Ishikawa (cell line): ENCODE measurements around the gene GPNMB.

Experiments
- CEBPB ChIP-seq: IDR thresholded peaks from 2 replicates; pipeline ENCODE4 v1.6.1; 2012
- CREB1 ChIP-seq: IDR thresholded peaks from 2 replicates; pipeline ENCODE4 v1.6.1; 2012; ENCODE audit warnings: low read depth
- EGR1 ChIP-seq: IDR thresholded peaks from 2 replicates; pipeline ENCODE4 v1.6.1; 2012
- EP300 ChIP-seq: IDR thresholded peaks from 2 replicates; pipeline ENCODE4 v1.6.1; 2012; ENCODE audit warnings: borderline replicate concordance
- FOXM1 ChIP-seq: IDR thresholded peaks from 2 replicates; pipeline ENCODE4 v1.6.1; 2012; ENCODE audit warnings: low read depth, borderline replicate concordance
- MAX ChIP-seq: IDR thresholded peaks from 2 replicates; pipeline ENCODE4 v1.6.1; 2012
- NFIC ChIP-seq: IDR thresholded peaks from 2 replicates; pipeline ENCODE4 v1.6.1; 2012
- RAD21 ChIP-seq: IDR thresholded peaks from 2 replicates; pipeline ENCODE4 v1.6.1; 2012; ENCODE audit warnings: low read depth
- TAF1 ChIP-seq: IDR thresholded peaks from 2 replicates; pipeline ENCODE4 v1.6.1; 2012; ENCODE audit warnings: low read depth, mild to moderate bottlenecking
- TEAD4 ChIP-seq: IDR thresholded peaks from 2 replicates; pipeline ENCODE4 v1.6.1; 2012
- USF1 ChIP-seq: IDR thresholded peaks from 2 replicates; pipeline ENCODE4 v1.6.1; 2012
- YY1 ChIP-seq: IDR thresholded peaks from 2 replicates; pipeline ENCODE4 v1.6.1; 2012; ENCODE audit warnings: low read depth
- ZBTB7A ChIP-seq: IDR thresholded peaks from 2 replicates; pipeline ENCODE4 v1.6.1; 2012; ENCODE audit warnings: low read depth
- TF ChIP-seq, protein P1 (sequence below): IDR thresholded peaks from 2 replicates; pipeline ENCODE4 v1.6.1; 2012; ENCODE audit warnings: low read depth, mild to moderate bottlenecking

GRCh38 chr7:23283086-23283485 lies 36.5 kb downstream of the GPNMB start:
- TF ChIP-seq EGR1, result no peak
- TF ChIP-seq EP300, result no peak
- TF ChIP-seq CREB1, result no peak
- TF ChIP-seq TAF1, result no peak
- TF ChIP-seq MAX, result no peak
- no peak for TF ChIP-seq RAD21
- no peak for TF ChIP-seq YY1
- TF ChIP-seq CEBPB, result no peak
- TF ChIP-seq ZBTB7A, result no peak
- TF ChIP-seq TEAD4, result no peak
- no peak for TF ChIP-seq FOXM1
- no peak for TF ChIP-seq NFIC
- TF ChIP-seq, protein P1, sequence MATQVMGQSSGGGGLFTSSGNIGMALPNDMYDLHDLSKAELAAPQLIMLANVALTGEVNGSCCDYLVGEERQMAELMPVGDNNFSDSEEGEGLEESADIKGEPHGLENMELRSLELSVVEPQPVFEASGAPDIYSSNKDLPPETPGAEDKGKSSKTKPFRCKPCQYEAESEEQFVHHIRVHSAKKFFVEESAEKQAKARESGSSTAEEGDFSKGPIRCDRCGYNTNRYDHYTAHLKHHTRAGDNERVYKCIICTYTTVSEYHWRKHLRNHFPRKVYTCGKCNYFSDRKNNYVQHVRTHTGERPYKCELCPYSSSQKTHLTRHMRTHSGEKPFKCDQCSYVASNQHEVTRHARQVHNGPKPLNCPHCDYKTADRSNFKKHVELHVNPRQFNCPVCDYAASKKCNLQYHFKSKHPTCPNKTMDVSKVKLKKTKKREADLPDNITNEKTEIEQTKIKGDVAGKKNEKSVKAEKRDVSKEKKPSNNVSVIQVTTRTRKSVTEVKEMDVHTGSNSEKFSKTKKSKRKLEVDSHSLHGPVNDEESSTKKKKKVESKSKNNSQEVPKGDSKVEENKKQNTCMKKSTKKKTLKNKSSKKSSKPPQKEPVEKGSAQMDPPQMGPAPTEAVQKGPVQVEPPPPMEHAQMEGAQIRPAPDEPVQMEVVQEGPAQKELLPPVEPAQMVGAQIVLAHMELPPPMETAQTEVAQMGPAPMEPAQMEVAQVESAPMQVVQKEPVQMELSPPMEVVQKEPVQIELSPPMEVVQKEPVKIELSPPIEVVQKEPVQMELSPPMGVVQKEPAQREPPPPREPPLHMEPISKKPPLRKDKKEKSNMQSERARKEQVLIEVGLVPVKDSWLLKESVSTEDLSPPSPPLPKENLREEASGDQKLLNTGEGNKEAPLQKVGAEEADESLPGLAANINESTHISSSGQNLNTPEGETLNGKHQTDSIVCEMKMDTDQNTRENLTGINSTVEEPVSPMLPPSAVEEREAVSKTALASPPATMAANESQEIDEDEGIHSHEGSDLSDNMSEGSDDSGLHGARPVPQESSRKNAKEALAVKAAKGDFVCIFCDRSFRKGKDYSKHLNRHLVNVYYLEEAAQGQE, result no peak
- TF ChIP-seq USF1, result no peak
